Measurements from ENCODE around the gene OTC.

OTC gene

GRCh38 chrX:38327775-38328081, 24.7 kb upstream of the OTC start:
- ChIA-PET CTCF (interaction anchor here (0.7 to 3.0 kb wide), 27 partner anchors 9 to 659 kb away, joined by 3 to 17 read pairs (median 4); partner anchors contain the start of gene SRPX), POLR2A (no interaction called here)
- no peak for TF ChIP-seq CTCF (IDR thresholded peaks at IDR 0.05; ENCODE audit: control extremely low read depth, extremely low read depth, low read depth, missing control alignments)
- DNase-seq (ENCODE audit: extremely low spot score), result no peak

- ChIA-PET CTCF (no interaction called here), POLR2A (no interaction called here)
- DNase-seq (ENCODE audit: extremely low spot score), result no peak
- no peak for TF ChIP-seq CTCF (IDR thresholded peaks at IDR 0.05; ENCODE audit: control extremely low read depth, extremely low read depth, low read depth, missing control alignments)
Observed at GRCh38 chrX:38332505-38332904, 19.9 kb upstream of the OTC start.

GRCh38 chrX:38335382-38335781, 17.0 kb upstream of the OTC start:
- CTCF ChIA-PET, result interaction anchor here (1.6 kb wide), 1 partner anchor 12 kb away, joined by 4 read pairs; no protein-coding TSS in a partner anchor
- TF ChIP-seq CTCF (IDR thresholded peaks at IDR 0.05; ENCODE audit: control extremely low read depth, extremely low read depth, low read depth, missing control alignments), result no peak
- POLR2A ChIA-PET, result no interaction called here
- DNase-seq (ENCODE audit: extremely low spot score), result no peak

- ChIA-PET POLR2A (no interaction called here), CTCF (interaction anchor here (1.6 kb wide), 1 partner anchor 11 kb away, joined by 4 read pairs; no protein-coding TSS in a partner anchor)
- DNase-seq (ENCODE audit: extremely low spot score), result no peak
- TF ChIP-seq CTCF (IDR thresholded peaks at IDR 0.05; ENCODE audit: control extremely low read depth, extremely low read depth, low read depth, missing control alignments), result no peak
Observed at GRCh38 chrX:38336538-38337240, 15.7 kb upstream of the OTC start.

GRCh38 chrX:38341442-38341841, 11.0 kb upstream of the OTC start:
- DNase-seq (ENCODE audit: extremely low spot score), result no peak
- POLR2A ChIA-PET, result no interaction called here
- CTCF ChIA-PET, result no interaction called here

More at GRCh38 chrX:38341442-38341841, 11.0 kb upstream of the OTC start:
- no peak for TF ChIP-seq CTCF (IDR thresholded peaks at IDR 0.05; ENCODE audit: control extremely low read depth, extremely low read depth, low read depth, missing control alignments)

Data from GM10248 (cell line).